Measurements from ENCODE around the gene CLIC3. TPM values are rescaled to one million over a fixed set of nuclear protein-coding genes. Genes with fewer than 3 reads are reported as not detected.

CLIC3 gene
- total and polyA plus RNA-seq, 4 donors = 0.35 to 6.4 (median 2.0) TPM

GRCh38 chr9:136947955-136948510, 48.3 kb downstream of the CLIC3 start:
- peaks cover 9% of the 10 kb centered on the region for H3K36me3 ChIP-seq (ENCODE audit: control insufficient read depth, insufficient read depth, low read length)
- 24% methylated on average over 10 of the region's 15 CpGs for WGBS (ENCODE audit: insufficient coverage)
- peak in 1 of 6 donors; percentile 24 for DNase-seq (ENCODE audit: low read depth in 4 of 6, low spot score in 6 of 6)
- no peak overlapping the region for H3K4me3 ChIP-seq (ENCODE audit: low read depth, low read length)
- H3K27me3 ChIP-seq (ENCODE audit: control insufficient read depth, insufficient read depth, low read length) = no peaks in the 10 kb centered on the region
- H3K4me1 ChIP-seq (ENCODE audit: control insufficient read depth, insufficient read depth, low read length) = peaks cover 79% of the 10 kb centered on the region
- peak overlapping the region; percentile 47 for H3K27ac ChIP-seq (ENCODE audit: low read depth, low read length)
- no peaks in the 10 kb centered on the region for H3K9me3 ChIP-seq (ENCODE audit: control insufficient read depth, insufficient read depth, low read length)

- peaks cover 16% of the 10 kb centered on the region for H3K36me3 ChIP-seq (ENCODE audit: control insufficient read depth, insufficient read depth, low read length)
- H3K4me3 ChIP-seq (ENCODE audit: low read depth, low read length) = no peak overlapping the region
- no peaks in the 10 kb centered on the region for H3K27me3 ChIP-seq (ENCODE audit: control insufficient read depth, insufficient read depth, low read length)
- WGBS (ENCODE audit: insufficient coverage) = 56% methylated on average over 21 of the region's 26 CpGs
- peak overlapping the region; percentile 47 for H3K27ac ChIP-seq (ENCODE audit: low read depth, low read length)
- no peak for DNase-seq (ENCODE audit: low read depth in 4 of 6, low spot score in 6 of 6)
- H3K4me1 ChIP-seq (ENCODE audit: control insufficient read depth, insufficient read depth, low read length) = peaks cover 75% of the 10 kb centered on the region
- no peaks in the 10 kb centered on the region for H3K9me3 ChIP-seq (ENCODE audit: control insufficient read depth, insufficient read depth, low read length)
These were observed 49.1 kb downstream of the CLIC3 start for GRCh38 chr9:136947028-136947891.

GRCh38 chr9:136946228-136947027, 49.9 kb downstream of the CLIC3 start:
- DNase-seq (ENCODE audit: low read depth in 4 of 6, low spot score in 6 of 6) = no peak
- WGBS (ENCODE audit: insufficient coverage) = 68% methylated on average over 24 of the region's 27 CpGs
- Histone ChIP-seq H3K4me3 (ENCODE audit: low read depth, low read length) (no peak overlapping the region), H3K27ac (ENCODE audit: low read depth, low read length) (no peak overlapping the region), H3K9me3 (ENCODE audit: control insufficient read depth, insufficient read depth, low read length) (no peaks in the 10 kb centered on the region), H3K27me3 (ENCODE audit: control insufficient read depth, insufficient read depth, low read length) (no peaks in the 10 kb centered on the region), H3K4me1 (ENCODE audit: control insufficient read depth, insufficient read depth, low read length) (peaks cover 66% of the 10 kb centered on the region), H3K36me3 (ENCODE audit: control insufficient read depth, insufficient read depth, low read length) (peaks cover 25% of the 10 kb centered on the region)

- Histone ChIP-seq H3K4me1 (ENCODE audit: control insufficient read depth, insufficient read depth, low read length) (peaks cover 58% of the 10 kb centered on the region), H3K9me3 (ENCODE audit: control insufficient read depth, insufficient read depth, low read length) (no peaks in the 10 kb centered on the region), H3K27me3 (ENCODE audit: control insufficient read depth, insufficient read depth, low read length) (no peaks in the 10 kb centered on the region), H3K4me3 (ENCODE audit: low read depth, low read length) (no peak overlapping the region), H3K27ac (ENCODE audit: low read depth, low read length) (no peak overlapping the region), H3K36me3 (ENCODE audit: control insufficient read depth, insufficient read depth, low read length) (peaks cover 33% of the 10 kb centered on the region)
- WGBS (ENCODE audit: insufficient coverage) = 87% methylated on average over 28 of the region's 30 CpGs
- no peak for DNase-seq (ENCODE audit: low read depth in 4 of 6, low spot score in 6 of 6)
These were observed 50.8 kb downstream of the CLIC3 start for GRCh38 chr9:136945333-136946227.

Other genes starting within 250 kb of the CLIC3 start
Only the 30 nearest of the 38 such genes appear.
- 10 to 100 TPM; 38.9 to 76.9 TPM for gene TMEM141, start 205.2 kb downstream of the CLIC3 start, total RNA-seq
- gene TMEM141, start 205.2 kb downstream of the CLIC3 start, polyA plus RNA-seq (ENCODE audit: insufficient read length in 2 of 2) = 10 to 100 TPM; 51.7 to 55.4 TPM
- gene CCDC183, start 200.2 kb downstream of the CLIC3 start, total RNA-seq = 1 to 10 TPM in 1 of 2 donors, under 1 TPM in 1; 0.89 to 3.0 TPM
- 1 to 10 TPM; 3.4 to 7.2 TPM for gene CCDC183, start 200.2 kb downstream of the CLIC3 start, polyA plus RNA-seq (ENCODE audit: insufficient read length in 2 of 2)
- gene RABL6, start 188.6 kb downstream of the CLIC3 start, total RNA-seq = 10 to 100 TPM; 34.8 to 49.1 TPM
- 10 to 100 TPM; 86.3 to 93.5 TPM for gene RABL6, start 188.6 kb downstream of the CLIC3 start, polyA plus RNA-seq (ENCODE audit: insufficient read length in 2 of 2)
- 1 to 10 TPM; 1.2 to 2.2 TPM for gene AJM1, start 154.1 kb downstream of the CLIC3 start, total RNA-seq
- 10 to 100 TPM; 19.3 to 20.5 TPM for gene AJM1, start 154.1 kb downstream of the CLIC3 start, polyA plus RNA-seq (ENCODE audit: insufficient read length in 2 of 2)
- gene PHPT1, start 147.2 kb downstream of the CLIC3 start, total RNA-seq = 100 to 1,000 TPM in 1 of 2 donors, 10 to 100 TPM in 1; 81.6 to 191 TPM
- gene PHPT1, start 147.2 kb downstream of the CLIC3 start, polyA plus RNA-seq (ENCODE audit: insufficient read length in 2 of 2) = 100 to 1,000 TPM; 183 to 200 TPM
- 1 to 10 TPM; 1.6 to 9.3 TPM for gene MAMDC4, start 144.2 kb downstream of the CLIC3 start, total RNA-seq
- 10 to 100 TPM; 15.2 to 15.9 TPM for gene MAMDC4, start 144.2 kb downstream of the CLIC3 start, polyA plus RNA-seq (ENCODE audit: insufficient read length in 2 of 2)
- 100 to 1,000 TPM; 123 to 477 TPM for gene EDF1, start 130.3 kb downstream of the CLIC3 start, total RNA-seq
- gene EDF1, start 130.3 kb downstream of the CLIC3 start, polyA plus RNA-seq (ENCODE audit: insufficient read length in 2 of 2) = 100 to 1,000 TPM; 392 to 409 TPM
- gene TRAF2, start 110.1 kb downstream of the CLIC3 start, total RNA-seq = 1 to 10 TPM; 7.4 to 7.5 TPM
- gene TRAF2, start 110.1 kb downstream of the CLIC3 start, polyA plus RNA-seq (ENCODE audit: insufficient read length in 2 of 2) = 10 to 100 TPM; 12.4 to 19.3 TPM
- gene FBXW5, start 51.8 kb downstream of the CLIC3 start, total RNA-seq = 10 to 100 TPM; 52.0 to 91.5 TPM
- gene FBXW5, start 51.8 kb downstream of the CLIC3 start, polyA plus RNA-seq (ENCODE audit: insufficient read length in 2 of 2) = 100 to 1,000 TPM; 103 to 107 TPM
- 1 to 10 TPM in 1 of 2 donors, not detected in 1; 1.3 TPM for gene C8G, start 51.3 kb downstream of the CLIC3 start, total RNA-seq
- 1 to 10 TPM; 1.6 to 1.7 TPM for gene C8G, start 51.3 kb downstream of the CLIC3 start, polyA plus RNA-seq (ENCODE audit: insufficient read length in 2 of 2)
- gene LCN12, start 44.3 kb downstream of the CLIC3 start, total RNA-seq = 1 to 10 TPM in 1 of 2 donors, under 1 TPM in 1; 0.20 to 4.1 TPM
- gene LCN12, start 44.3 kb downstream of the CLIC3 start, polyA plus RNA-seq (ENCODE audit: insufficient read length in 2 of 2) = 1 to 10 TPM; 6.5 to 7.4 TPM
- 1,000 to 10,000 TPM in 1 of 2 donors, 100 to 1,000 TPM in 1; 697 to 6,990 TPM for gene PTGDS, start 19.1 kb downstream of the CLIC3 start, total RNA-seq
- 1,000 to 10,000 TPM in 1 of 2 donors, 100 to 1,000 TPM in 1; 304 to 3,209 TPM for gene PTGDS, start 19.1 kb downstream of the CLIC3 start, polyA plus RNA-seq (ENCODE audit: insufficient read length in 2 of 2)
- gene LCNL1, start 13.6 kb downstream of the CLIC3 start, total RNA-seq = 10 to 100 TPM in 1 of 2 donors, 1 to 10 TPM in 1; 2.3 to 54.0 TPM
- 10 to 100 TPM in 1 of 2 donors, 1 to 10 TPM in 1; 3.8 to 25.2 TPM for gene LCNL1, start 13.6 kb downstream of the CLIC3 start, polyA plus RNA-seq (ENCODE audit: insufficient read length in 2 of 2)
- gene PAXX, start 4.1 kb downstream of the CLIC3 start, total RNA-seq = 10 to 100 TPM; 15.7 to 57.5 TPM
- gene PAXX, start 4.1 kb downstream of the CLIC3 start, polyA plus RNA-seq (ENCODE audit: insufficient read length in 2 of 2) = 100 to 1,000 TPM in 1 of 2 donors, 10 to 100 TPM in 1; 87.9 to 108 TPM
- gene ABCA2, start 31.7 kb upstream of the CLIC3 start, total RNA-seq = 10 to 100 TPM; 46.8 to 52.0 TPM
- 100 to 1,000 TPM; 139 to 151 TPM for gene ABCA2, start 31.7 kb upstream of the CLIC3 start, polyA plus RNA-seq (ENCODE audit: insufficient read length in 2 of 2)
- under 1 TPM; 0.06 to 0.40 TPM for gene FUT7, start 35.5 kb upstream of the CLIC3 start, total RNA-seq
- gene FUT7, start 35.5 kb upstream of the CLIC3 start, polyA plus RNA-seq (ENCODE audit: insufficient read length in 2 of 2) = under 1 TPM; 0.51 to 0.52 TPM
- gene NPDC1, start 49.6 kb upstream of the CLIC3 start, total RNA-seq = 10 to 100 TPM; 26.7 to 82.7 TPM
- gene NPDC1, start 49.6 kb upstream of the CLIC3 start, polyA plus RNA-seq (ENCODE audit: insufficient read length in 2 of 2) = 100 to 1,000 TPM; 245 to 276 TPM
- gene ENTPD2, start 57.5 kb upstream of the CLIC3 start, total RNA-seq = 1 to 10 TPM; 5.7 to 7.9 TPM
- 10 to 100 TPM; 49.1 to 50.7 TPM for gene ENTPD2, start 57.5 kb upstream of the CLIC3 start, polyA plus RNA-seq (ENCODE audit: insufficient read length in 2 of 2)
- 10 to 100 TPM in 1 of 2 donors, 1 to 10 TPM in 1; 5.0 to 12.6 TPM for gene SAPCD2, start 74.0 kb upstream of the CLIC3 start, total RNA-seq
- 10 to 100 TPM; 18.4 to 19.0 TPM for gene SAPCD2, start 74.0 kb upstream of the CLIC3 start, polyA plus RNA-seq (ENCODE audit: insufficient read length in 2 of 2)
- 1 to 10 TPM; 3.5 to 8.1 TPM for gene UAP1L1, start 80.9 kb upstream of the CLIC3 start, total RNA-seq
- gene UAP1L1, start 80.9 kb upstream of the CLIC3 start, polyA plus RNA-seq (ENCODE audit: insufficient read length in 2 of 2) = 1 to 10 TPM; 4.4 to 6.2 TPM
- gene MAN1B1, start 90.4 kb upstream of the CLIC3 start, total RNA-seq = 10 to 100 TPM; 38.3 to 61.3 TPM
- 10 to 100 TPM; 63.3 to 81.3 TPM for gene MAN1B1, start 90.4 kb upstream of the CLIC3 start, polyA plus RNA-seq (ENCODE audit: insufficient read length in 2 of 2)
- 100 to 1,000 TPM in 1 of 2 donors, 10 to 100 TPM in 1; 29.8 to 101 TPM for gene DPP7, start 118.2 kb upstream of the CLIC3 start, total RNA-seq
- gene DPP7, start 118.2 kb upstream of the CLIC3 start, polyA plus RNA-seq (ENCODE audit: insufficient read length in 2 of 2) = 100 to 1,000 TPM; 127 to 144 TPM
- 10 to 100 TPM; 16.2 to 99.0 TPM for gene GRIN1, start 142.6 kb upstream of the CLIC3 start, total RNA-seq
- 100 to 1,000 TPM; 193 to 207 TPM for gene GRIN1, start 142.6 kb upstream of the CLIC3 start, polyA plus RNA-seq (ENCODE audit: insufficient read length in 2 of 2)
- under 1 TPM; 0.30 to 0.50 TPM for gene LRRC26, start 173.5 kb upstream of the CLIC3 start, total RNA-seq
- 1 to 10 TPM; 1.3 to 1.9 TPM for gene LRRC26, start 173.5 kb upstream of the CLIC3 start, polyA plus RNA-seq (ENCODE audit: insufficient read length in 2 of 2)
- gene TMEM210, start 175.5 kb upstream of the CLIC3 start, total RNA-seq = not detected
- gene TMEM210, start 175.5 kb upstream of the CLIC3 start, polyA plus RNA-seq (ENCODE audit: insufficient read length in 2 of 2) = under 1 TPM in 1 of 2 donors, not detected in 1; 0.42 TPM
- gene ANAPC2, start 192.0 kb upstream of the CLIC3 start, total RNA-seq = 10 to 100 TPM; 18.4 to 30.1 TPM
- 10 to 100 TPM; 58.2 to 69.8 TPM for gene ANAPC2, start 192.0 kb upstream of the CLIC3 start, polyA plus RNA-seq (ENCODE audit: insufficient read length in 2 of 2)
- gene SSNA1, start 192.1 kb upstream of the CLIC3 start, total RNA-seq = 10 to 100 TPM; 28.1 to 53.5 TPM
- 10 to 100 TPM; 64.1 to 66.9 TPM for gene SSNA1, start 192.1 kb upstream of the CLIC3 start, polyA plus RNA-seq (ENCODE audit: insufficient read length in 2 of 2)
- gene TPRN, start 204.2 kb upstream of the CLIC3 start, total RNA-seq = 1 to 10 TPM; 6.7 to 9.2 TPM
- gene TPRN, start 204.2 kb upstream of the CLIC3 start, polyA plus RNA-seq (ENCODE audit: insufficient read length in 2 of 2) = 10 to 100 TPM; 24.9 to 30.8 TPM
- gene TMEM203, start 209.1 kb upstream of the CLIC3 start, total RNA-seq = 10 to 100 TPM; 28.5 to 34.1 TPM
- 10 to 100 TPM; 48.8 to 50.7 TPM for gene TMEM203, start 209.1 kb upstream of the CLIC3 start, polyA plus RNA-seq (ENCODE audit: insufficient read length in 2 of 2)
- gene NDOR1, start 209.1 kb upstream of the CLIC3 start, total RNA-seq = 1 to 10 TPM; 3.2 to 6.1 TPM
- 10 to 100 TPM; 18.5 to 23.8 TPM for gene NDOR1, start 209.1 kb upstream of the CLIC3 start, polyA plus RNA-seq (ENCODE audit: insufficient read length in 2 of 2)